MM.1S (cell line): ENCODE measurements around the gene RPUSD4.

Source experiments
- EZH2phosphoT487 ChIP-seq: fragments of 300-600 bp; sonication (generic); IDR thresholded peaks from 2 replicates; pipeline ENCODE4 v1.6.1; 2018; ENCODE audit warnings: antibody characterized with exemption, low read length
- TF ChIP-seq, protein P1 (sequence below): fragments of 300-600 bp; sonication (generic); IDR thresholded peaks from 2 replicates; pipeline ENCODE4 v1.5.1; 2016; ENCODE audit warnings: antibody characterized with exemption, low read length, mixed read lengths

DNA sequence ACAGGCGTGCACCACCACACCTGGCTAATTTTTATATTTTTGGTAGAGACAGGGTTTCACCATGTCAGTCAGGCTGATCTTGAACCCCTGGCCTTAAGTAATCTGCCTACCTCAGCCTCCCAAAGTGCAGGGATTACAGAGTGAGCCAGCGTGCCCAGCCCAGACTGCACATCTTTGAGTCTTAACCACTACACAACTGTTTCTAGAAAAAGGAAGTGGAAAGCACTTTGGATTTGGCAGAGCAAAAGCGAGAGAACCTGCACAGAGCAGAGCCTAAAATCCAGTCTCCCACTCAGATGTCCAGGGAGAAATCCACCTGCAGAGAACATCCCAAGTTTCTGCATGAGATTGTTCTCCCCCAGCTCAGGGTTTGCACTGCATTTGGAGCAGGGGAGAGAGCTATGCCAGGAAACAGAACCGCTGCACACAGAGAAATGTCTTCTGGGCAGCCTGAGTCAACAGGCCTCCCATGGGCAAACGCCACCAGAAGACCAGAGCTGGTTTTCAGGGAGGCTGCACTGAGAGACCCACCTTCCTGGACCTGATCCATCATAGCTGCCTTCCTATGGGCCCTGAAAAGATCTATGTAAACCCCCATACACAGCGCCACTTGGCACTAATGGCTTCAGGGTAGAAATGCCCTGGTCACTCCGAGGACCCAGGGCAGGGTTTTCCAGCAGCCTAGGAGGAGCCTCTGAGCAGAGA is 54.0 kb downstream of the RPUSD4 start:
- TF ChIP-seq, protein P1, sequence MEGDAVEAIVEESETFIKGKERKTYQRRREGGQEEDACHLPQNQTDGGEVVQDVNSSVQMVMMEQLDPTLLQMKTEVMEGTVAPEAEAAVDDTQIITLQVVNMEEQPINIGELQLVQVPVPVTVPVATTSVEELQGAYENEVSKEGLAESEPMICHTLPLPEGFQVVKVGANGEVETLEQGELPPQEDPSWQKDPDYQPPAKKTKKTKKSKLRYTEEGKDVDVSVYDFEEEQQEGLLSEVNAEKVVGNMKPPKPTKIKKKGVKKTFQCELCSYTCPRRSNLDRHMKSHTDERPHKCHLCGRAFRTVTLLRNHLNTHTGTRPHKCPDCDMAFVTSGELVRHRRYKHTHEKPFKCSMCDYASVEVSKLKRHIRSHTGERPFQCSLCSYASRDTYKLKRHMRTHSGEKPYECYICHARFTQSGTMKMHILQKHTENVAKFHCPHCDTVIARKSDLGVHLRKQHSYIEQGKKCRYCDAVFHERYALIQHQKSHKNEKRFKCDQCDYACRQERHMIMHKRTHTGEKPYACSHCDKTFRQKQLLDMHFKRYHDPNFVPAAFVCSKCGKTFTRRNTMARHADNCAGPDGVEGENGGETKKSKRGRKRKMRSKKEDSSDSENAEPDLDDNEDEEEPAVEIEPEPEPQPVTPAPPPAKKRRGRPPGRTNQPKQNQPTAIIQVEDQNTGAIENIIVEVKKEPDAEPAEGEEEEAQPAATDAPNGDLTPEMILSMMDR, result no peak
- no peak for TF ChIP-seq EZH2phosphoT487
